Body of pancreas (tissue), 4 donors: ENCODE results near the gene CARD11.
"Not testable (repeated sequence)": the region's sequence is repeated elsewhere in the genome, so short reads cannot be mapped to it uniquely, and the experiment has no call there.

Experiments
- CTCF ChIP-seq, 7 experiments: fragments of 450-650 bp in 4 of 7; fragments of 200-600 bp in 3 of 7; sonication (generic) in 3 of 7; IDR thresholded peaks; one replicate each; pipeline ENCODE4 v1.5.1; 2016 to 2019; ENCODE audit warnings: antibody characterized with exemption in 7 of 7
- POLR2A ChIP-seq, 3 donors: fragments of 450-650 bp; IDR thresholded peaks; one replicate each; pipeline ENCODE4 v1.6.1; 2016; ENCODE audit warnings: antibody characterized with exemption in 3 of 3, mild to moderate bottlenecking in 2 of 3

GRCh38 chr7:2920480-2920879, 123.2 kb downstream of the CARD11 start:
- TF ChIP-seq CTCF, POLR2A (IDR thresholded peaks at IDR 0.05): not testable (repeated sequence)
